K562 (cell line): Measurements from ENCODE around the gene DXO. TPM values are rescaled to one million over a fixed set of nuclear protein-coding genes. Genes with fewer than 3 reads are reported as not detected.
A peak's percentile ranks its signal among the peaks of the same experiment; 100 is the strongest.

Experiments
- AFF4 ChIP-seq: sonication (generic); formaldehyde crosslinking; IDR thresholded peaks from 2 replicates; pipeline ENCODE4 v1.8.0; 2023; ENCODE audit warnings: mild to moderate bottlenecking, missing genetic modification reagents
- BHLHE40 ChIP-seq: IDR thresholded peaks from 2 replicates; pipeline ENCODE4 v1.6.1; 2011; ENCODE audit warnings: low read length, improper control_type of control experiment
- CCAR2 ChIP-seq: fragments of 200-400 bp; formaldehyde crosslinking; IDR thresholded peaks from 2 replicates; pipeline ENCODE4 v1.6.1; 2017; ENCODE audit warnings: mild to moderate bottlenecking, low read depth, low read length
- ELF4 ChIP-seq: fragments of 450-650 bp; formaldehyde crosslinking; IDR thresholded peaks from 2 replicates; pipeline ENCODE4 v1.4.0; 2022; ENCODE audit warnings: missing genetic modification characterization
- ESRRB ChIP-seq: fragments of 250-450 bp; sonication (Bioruptor Pico); IDR thresholded peaks from 2 replicates; pipeline ENCODE4 v1.5.0; 2020; ENCODE audit warnings: mild to moderate bottlenecking, moderate library complexity, borderline replicate concordance
- FOXJ3 ChIP-seq: sonication (generic); formaldehyde crosslinking; IDR thresholded peaks from 2 replicates; pipeline ENCODE4 v1.4.0; 2020; ENCODE audit warnings: mild to moderate bottlenecking, missing genetic modification reagents
- GTF2B ChIP-seq: IDR thresholded peaks from 2 replicates; pipeline ENCODE4 v1.6.1; 2011; ENCODE audit not compliant: insufficient read length; ENCODE audit errors: extremely low read depth
- HMG20A ChIP-seq: fragments of 450-650 bp; formaldehyde crosslinking; conservative IDR thresholded peaks from 2 replicates; pipeline ENCODE4 v1.4.0; 2020; ENCODE audit warnings: mild to moderate bottlenecking, mixed read lengths
- MEF2A ChIP-seq: IDR thresholded peaks from 2 replicates; pipeline ENCODE4 v1.6.1; 2011; ENCODE audit warnings: low read depth, mild to moderate bottlenecking, low read length, moderate library complexity; ENCODE audit not compliant: control insufficient read depth
- MXI1 ChIP-seq: IDR thresholded peaks from 2 replicates; pipeline ENCODE4 v1.6.1; 2011; ENCODE audit warnings: low read depth, mild to moderate bottlenecking, improper control_type of control experiment, low read length
- NUFIP1 ChIP-seq: fragments of 450-650 bp; IDR thresholded peaks from 2 replicates; pipeline ENCODE4 v1.6.1; 2018; ENCODE audit not compliant: partially characterized antibody
- SREBF1 ChIP-seq: fragments of 150-350 bp; IDR thresholded peaks from 2 replicates; pipeline ENCODE4 v1.6.1; 2014; ENCODE audit warnings: antibody characterized with exemption, low read depth, low read length, borderline replicate concordance
- TAF1 ChIP-seq: IDR thresholded peaks from 2 replicates; pipeline ENCODE4 v1.6.1; 2011; ENCODE audit warnings: mild to moderate bottlenecking, low read length, moderate library complexity; ENCODE audit not compliant: insufficient read depth, control insufficient read depth, severe bottlenecking; ENCODE audit errors: extremely low read depth
- TCF7L2 ChIP-seq: fragments of 150-350 bp; IDR thresholded peaks from 2 replicates; pipeline ENCODE4 v1.6.1; 2016; ENCODE audit warnings: low read depth, mild to moderate bottlenecking, low read length, moderate library complexity
- TGIF2 ChIP-seq: sonication (generic); formaldehyde crosslinking; IDR thresholded peaks from 2 replicates; pipeline ENCODE4 v1.8.1; 2022; ENCODE audit warnings: mild to moderate bottlenecking, missing genetic modification reagents, moderate library complexity
- YY1 ChIP-seq, 3 experiments: IDR thresholded peaks; 2 replicates each; pipeline ENCODE4 v1.6.1; 2011; ENCODE audit warnings: low read length in 2 of 3, mild to moderate bottlenecking in 2 of 3, moderate library complexity in 2 of 3, borderline replicate concordance in 1 of 3, control low read depth in 1 of 3, low read depth in 1 of 3; ENCODE audit not compliant: insufficient read depth in 3 of 3, insufficient replicate concordance in 2 of 3, control insufficient read depth in 1 of 3, insufficient read length in 1 of 3; ENCODE audit errors: extremely low read depth in 1 of 3
- ZNF121 ChIP-seq: sonication (generic); formaldehyde crosslinking; conservative IDR thresholded peaks from 2 replicates; pipeline ENCODE4 v1.8.0; 2022; ENCODE audit warnings: missing genetic modification reagents
- ZNF133 ChIP-seq: fragments of 250-450 bp; sonication (Bioruptor Pico); IDR thresholded peaks from 2 replicates; pipeline ENCODE4 v1.4.0; 2020; ENCODE audit warnings: mild to moderate bottlenecking
- ZNF175 ChIP-seq: fragments of 200-800 bp; sonication (Bioruptor generic); IDR thresholded peaks from 2 replicates; pipeline ENCODE4 v1.6.1; 2016; ENCODE audit warnings: low read depth, mild to moderate bottlenecking, missing genetic modification characterization, missing compliant biosample characterization
- ZNF431 ChIP-seq: sonication (generic); formaldehyde crosslinking; IDR thresholded peaks from 2 replicates; pipeline ENCODE4 v1.8.0; 2022; ENCODE audit warnings: mild to moderate bottlenecking, missing genetic modification reagents
- ZNF436 ChIP-seq: fragments of 250-450, 450-650 bp; sonication (Bioruptor Pico); formaldehyde crosslinking; IDR thresholded peaks from 2 replicates; pipeline ENCODE4 v1.7.0; 2020; ENCODE audit warnings: mild to moderate bottlenecking
- ZNF583 ChIP-seq: fragments of 250-450 bp; sonication (Bioruptor Pico); IDR thresholded peaks from 2 replicates; pipeline ENCODE4 v1.4.0; 2020
- polyA plus RNA-seq, 8 experiments: library from polyadenylated mRNA; depleted of rRNA in 4 of 8; stranded (reverse) in 5 of 8; unstranded in 3 of 8; fragments of >200 nt; fragmentation: Nextera tagmentation in 2 of 8; fragmentation: Illumina TruSeq in 1 of 8; extraction: Ambion mirVana in 2 of 8; extraction: Trizol in 1 of 8; gene quantifications; 2 replicates each; pipeline versions ENCODE4 v1.2.1 to v1.2.3, GENCODE V29; 2011 to 2014; ENCODE audit warnings: inconsistent platforms in 1 of 8, missing spikeins in 1 of 8
- total RNA-seq, 7 experiments: library from RNA; depleted of rRNA in 6 of 7; stranded (reverse); fragments of >200 nt in 6 of 7; fragmentation: Illumina TruSeq in 2 of 7; extraction: Trizol in 2 of 7; gene quantifications; 2 replicates each; pipeline versions ENCODE4 v1.2.1 to v1.2.3, GENCODE V29; 2011 to 2021; ENCODE audit warnings: low replicate concordance in 1 of 7
- TF ChIP-seq, protein P1 (sequence below): sonication (generic); formaldehyde crosslinking; IDR thresholded peaks from 2 replicates; pipeline ENCODE4 v1.8.0; 2022; ENCODE audit warnings: missing genetic modification reagents, mild to moderate bottlenecking, moderate library complexity, borderline replicate concordance

DXO gene
- total and polyA plus RNA-seq, 9 of the 15 experiments (the other 6 are each of a cell fraction or from before 2014, with no cell fraction given) = 6.4 to 35.1 (median 19.4) TPM

- peak; percentile 88; the same call in 1 of the 2 replicates for TF ChIP-seq AFF4 (CRISPR knock-in tag)
- TF ChIP-seq ZNF121 (CRISPR knock-in tag) = no peak
- TF ChIP-seq ESRRB = no peak
- peak; percentile 76 for TF ChIP-seq BHLHE40
- TF ChIP-seq SREBF1 = peak; percentile 80
- TF ChIP-seq ZNF431 (CRISPR knock-in tag) = 0 out of 2 replicates have a peak, but pooled peaks have one; percentile 37
- TF ChIP-seq HMG20A = no peak
- TF ChIP-seq TAF1 = peak; percentile 77
- no peak for TF ChIP-seq GTF2B
- no peak for TF ChIP-seq NUFIP1
- TF ChIP-seq MXI1 = peak; percentile 70
- TF ChIP-seq FOXJ3 = no peak
- TF ChIP-seq TGIF2 (CRISPR knock-in tag) = no peak
- TF ChIP-seq, protein P1, sequence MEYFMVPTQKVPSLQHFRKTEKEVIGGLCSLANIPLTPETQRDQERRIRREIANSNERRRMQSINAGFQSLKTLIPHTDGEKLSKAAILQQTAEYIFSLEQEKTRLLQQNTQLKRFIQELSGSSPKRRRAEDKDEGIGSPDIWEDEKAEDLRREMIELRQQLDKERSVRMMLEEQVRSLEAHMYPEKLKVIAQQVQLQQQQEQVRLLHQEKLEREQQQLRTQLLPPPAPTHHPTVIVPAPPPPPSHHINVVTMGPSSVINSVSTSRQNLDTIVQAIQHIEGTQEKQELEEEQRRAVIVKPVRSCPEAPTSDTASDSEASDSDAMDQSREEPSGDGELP (CRISPR knock-in tag) = peak; percentile 94
- no peak; the same call in 1 of the 2 replicates for TF ChIP-seq ZNF133 (CRISPR knock-in tag)
- TF ChIP-seq YY1 (IDR thresholded peaks at IDR 0.05; ENCODE audit: borderline replicate concordance in 1 of 3, control insufficient read depth in 1 of 3, extremely low read depth in 1 of 3, insufficient read depth in 3 of 3, insufficient read length in 1 of 3, insufficient replicate concordance in 2 of 3, low read depth in 1 of 3, low read length in 2 of 3) = peak in 2 of 3 experiments; percentile 28 to 37
- no peak for TF ChIP-seq MEF2A
- TF ChIP-seq CCAR2 = no peak
- no peak for TF ChIP-seq ZNF436 (CRISPR knock-in tag)
- TF ChIP-seq ELF4 (CRISPR knock-in tag) = no peak; the same call in 1 of the 2 replicates
- peak; percentile 90 for TF ChIP-seq ZNF175
- TF ChIP-seq TCF7L2 = no peak
- peak; percentile 18 for TF ChIP-seq ZNF583 (CRISPR knock-in tag)
These were observed at the start of gene DXO (continued) for GRCh38 chr6:31971993-31972708.
